Activated naive CD4-positive, alpha-beta T cell treated with anti-CD3 and anti-CD28 coated beads, Interleukin-2, amount 50 U/mL, for 16 hours (primary cell): ENCODE measurements around the gene RNF152.

ENCODE experiments used
- DNase-seq: peaks from one replicate; pipeline ENCODE4 v3.0.0-alpha.2; 2020

Gene RNF152

GRCh38 chr18:61852496-61852895, 40.3 kb downstream of the RNF152 start:
- DNase-seq: no peak

- no peak for DNase-seq
These were observed 40.8 kb downstream of the RNF152 start for GRCh38 chr18:61851940-61852451.

GRCh38 chr18:61851279-61851678, 41.5 kb downstream of the RNF152 start:
- DNase-seq: no peak

GRCh38 chr18:61850756-61851155, 42.1 kb downstream of the RNF152 start:
- no peak for DNase-seq

DNA sequence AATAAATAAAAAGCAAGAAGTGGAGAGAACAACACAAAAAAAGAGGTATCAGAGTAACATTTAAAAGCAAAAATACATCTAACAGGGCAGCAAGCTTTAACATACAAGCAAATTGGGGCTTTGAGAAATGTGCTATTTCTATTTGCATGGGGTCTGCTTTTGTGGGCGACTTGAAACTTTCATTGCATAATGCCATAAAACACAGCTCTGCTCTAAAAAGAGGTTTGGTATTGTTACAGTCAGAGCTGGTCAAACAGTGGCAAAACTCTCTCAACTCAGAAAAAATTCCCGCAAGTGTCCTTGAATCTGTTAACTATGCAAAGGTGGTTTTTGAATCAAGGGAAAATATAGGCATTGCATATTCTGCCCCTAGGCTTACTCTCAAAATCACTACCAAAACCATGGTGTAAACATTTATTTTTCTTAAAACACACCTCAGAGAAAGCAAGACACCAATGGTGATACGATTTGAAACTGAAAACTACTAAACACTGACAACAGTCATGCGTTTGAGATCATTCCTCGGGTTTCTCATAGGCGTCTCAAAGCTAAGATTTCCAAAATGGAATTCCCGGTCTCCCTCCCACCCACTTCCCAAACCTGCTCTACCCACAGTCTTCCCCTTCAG, 45.5 kb downstream of the RNF152 start:
- DNase-seq: no peak

DNA sequence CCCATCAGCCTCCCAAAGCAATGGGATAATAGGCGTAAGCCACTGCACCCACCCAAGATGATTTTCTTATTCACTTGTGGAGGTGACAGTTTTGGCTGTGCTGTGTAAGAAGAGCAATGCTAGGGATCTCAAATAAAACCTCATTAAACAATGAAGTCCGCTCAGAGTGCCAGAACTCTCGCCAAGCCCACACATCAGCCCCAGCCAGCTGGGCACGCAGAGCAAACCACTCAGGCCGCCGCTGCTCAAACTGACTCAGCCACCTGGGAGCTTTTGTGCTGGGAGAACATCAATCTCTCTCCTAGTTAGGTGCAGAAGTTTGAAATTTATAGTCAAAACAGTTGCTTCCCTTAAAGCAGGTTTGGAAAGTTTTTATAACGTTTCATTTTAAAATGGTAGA, 47.6 kb downstream of the RNF152 start:
- no peak for DNase-seq

DNA sequence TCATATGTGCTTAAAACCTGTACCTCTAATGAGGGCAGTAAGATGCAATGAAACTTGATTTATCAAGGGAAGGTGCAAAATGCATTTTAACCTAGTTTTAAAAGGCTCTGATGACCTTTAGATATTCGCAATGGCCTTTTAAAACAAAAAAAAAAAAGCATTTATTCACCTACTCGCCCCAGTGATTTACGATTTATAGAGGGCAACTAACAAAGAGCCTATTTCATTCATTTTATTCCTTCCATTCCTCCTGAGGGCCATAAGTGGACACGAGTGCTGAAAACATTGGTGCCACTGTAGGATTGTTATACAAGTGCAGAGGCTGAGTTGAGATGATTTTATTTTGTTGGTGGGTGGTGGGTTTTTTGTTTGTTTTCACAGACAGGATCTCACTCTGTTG, 48.1 kb downstream of the RNF152 start:
- DNase-seq: no peak

- DNase-seq: no peak
These were observed 50.7 kb downstream of the RNF152 start for GRCh38 chr18:61842146-61842545.

DNA sequence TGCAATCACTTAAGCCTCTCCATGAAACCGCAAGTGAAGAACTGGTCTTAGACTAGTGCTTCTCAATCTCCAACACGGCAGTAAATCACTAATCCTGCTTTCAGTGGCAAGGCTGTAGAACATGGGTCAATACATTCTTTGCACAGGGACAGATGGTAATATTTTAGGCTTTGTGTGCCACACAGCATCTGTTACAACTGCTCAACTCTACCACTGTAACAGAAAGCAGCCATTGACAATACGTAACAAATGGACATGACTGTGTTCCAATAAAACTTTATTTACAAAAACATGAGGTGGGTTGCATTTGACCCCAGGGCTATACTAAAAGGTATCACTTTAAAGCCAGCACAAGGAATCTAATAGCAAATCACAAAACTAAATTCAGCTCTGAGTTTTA, 51.1 kb downstream of the RNF152 start:
- DNase-seq: no peak

DNA sequence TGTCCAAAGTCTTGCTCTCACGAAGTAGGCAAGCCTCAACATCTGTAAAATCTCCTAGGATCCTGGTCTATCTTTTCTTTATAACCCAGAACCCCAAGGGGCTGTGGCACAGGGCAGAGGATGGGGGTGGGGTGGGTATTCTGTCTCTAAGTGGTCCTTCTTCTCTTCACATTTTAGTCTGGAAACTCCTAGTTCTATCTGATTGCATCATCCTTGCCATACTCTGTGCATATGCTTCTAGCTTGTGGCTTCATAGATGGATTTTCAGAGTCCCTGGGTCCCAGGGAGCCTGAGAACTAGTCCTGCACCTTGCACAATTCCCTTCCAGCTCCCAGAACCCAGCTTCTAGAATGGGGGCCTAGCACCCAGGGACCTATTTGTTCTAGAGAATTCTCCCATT, 52.5 kb downstream of the RNF152 start:
- DNase-seq: no peak

- DNase-seq: no peak
These were observed 54.3 kb downstream of the RNF152 start for GRCh38 chr18:61838521-61838920.

GRCh38 chr18:61833978-61834377, 58.8 kb downstream of the RNF152 start:
- DNase-seq: no peak

DNA sequence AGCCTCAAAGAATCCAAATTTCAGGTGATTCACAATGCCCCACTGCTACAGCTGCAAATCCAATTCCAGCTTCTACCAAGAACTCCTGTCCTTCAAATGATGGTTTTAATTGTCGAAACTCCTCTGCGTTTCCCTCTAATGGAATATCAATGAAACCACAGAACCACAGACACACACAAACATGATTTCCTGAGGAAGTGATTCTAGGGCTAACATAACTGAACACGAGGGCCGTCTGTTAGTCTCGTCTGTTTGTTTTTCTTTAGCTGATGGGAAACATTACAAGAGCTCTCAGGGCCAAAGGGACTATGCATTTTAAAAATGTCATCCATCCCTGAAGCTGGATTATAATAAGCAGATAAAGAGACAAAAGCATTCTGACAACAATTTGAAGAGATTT, 59.4 kb downstream of the RNF152 start:
- DNase-seq: no peak

GRCh38 chr18:61832858-61833257, 59.9 kb downstream of the RNF152 start:
- no peak for DNase-seq

GRCh38 chr18:61831071-61831470, 61.7 kb downstream of the RNF152 start:
- no peak for DNase-seq

DNA sequence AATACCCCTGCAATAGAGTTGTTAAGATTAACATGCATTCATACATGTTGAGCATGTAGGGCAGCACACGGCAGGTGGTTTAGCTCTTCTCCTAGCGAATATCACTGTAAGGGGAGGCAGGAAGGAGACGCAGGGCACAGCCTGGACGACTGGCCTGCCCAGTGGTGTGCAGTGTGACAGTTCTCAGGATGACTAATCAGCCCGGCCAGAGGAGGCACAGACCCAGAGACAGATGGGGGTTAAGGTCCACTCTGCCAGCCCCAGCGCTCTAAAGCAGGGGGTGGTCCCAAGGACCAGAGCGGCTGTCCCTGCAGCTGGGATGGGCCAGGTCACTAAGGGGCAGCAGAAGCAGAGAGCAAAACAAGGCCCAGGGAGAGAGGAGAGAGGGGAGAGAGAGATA, 63.7 kb downstream of the RNF152 start:
- DNase-seq: no peak

DNA sequence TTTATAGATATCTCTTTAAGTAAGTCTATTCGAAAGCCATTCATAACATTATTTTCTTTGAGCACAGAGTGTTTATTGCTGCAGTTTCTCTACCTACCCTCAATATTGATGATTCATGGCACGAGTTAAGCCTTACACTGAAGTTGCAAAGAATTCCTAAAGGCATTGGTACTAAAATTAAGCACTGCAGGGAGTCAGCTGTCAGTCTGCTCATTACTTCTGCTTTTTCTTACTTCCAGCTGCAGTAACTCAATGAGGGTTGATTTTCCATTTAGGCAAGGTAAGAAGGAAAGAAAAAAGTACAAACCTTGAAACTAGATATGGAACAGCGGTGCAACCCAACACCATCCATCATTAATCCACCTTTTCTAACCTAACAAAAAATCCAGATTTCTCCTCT, 65.2 kb downstream of the RNF152 start:
- DNase-seq: no peak

GRCh38 chr18:61825386-61825785, 67.4 kb downstream of the RNF152 start:
- no peak for DNase-seq

GRCh38 chr18:61824733-61825363, 68.0 kb downstream of the RNF152 start:
- no peak for DNase-seq

GRCh38 chr18:61823595-61823994, 69.2 kb downstream of the RNF152 start:
- DNase-seq: no peak

GRCh38 chr18:61822879-61823278, 69.9 kb downstream of the RNF152 start:
- no peak for DNase-seq

- DNase-seq: no peak
These were observed 71.1 kb downstream of the RNF152 start for GRCh38 chr18:61821748-61822147.

DNA sequence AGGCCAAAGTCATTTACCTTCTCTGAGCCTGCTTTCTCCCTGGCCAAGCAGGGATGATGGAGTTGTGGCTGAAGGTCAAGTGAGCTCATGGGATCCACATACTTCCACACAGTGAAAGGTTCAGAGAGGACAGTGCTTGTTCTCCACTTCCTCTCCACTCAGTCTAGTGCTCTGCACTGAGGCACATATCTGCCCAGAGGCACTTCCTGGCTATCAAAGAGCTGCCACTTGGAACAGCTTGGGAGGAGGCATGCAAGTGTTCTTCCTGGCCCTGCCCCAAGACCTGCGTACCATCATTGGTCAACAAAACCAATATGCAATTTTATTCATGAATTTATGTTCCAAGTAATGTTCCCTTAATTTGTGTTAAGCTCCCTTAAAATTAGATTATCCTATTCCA, 71.9 kb downstream of the RNF152 start:
- DNase-seq: no peak

DNA sequence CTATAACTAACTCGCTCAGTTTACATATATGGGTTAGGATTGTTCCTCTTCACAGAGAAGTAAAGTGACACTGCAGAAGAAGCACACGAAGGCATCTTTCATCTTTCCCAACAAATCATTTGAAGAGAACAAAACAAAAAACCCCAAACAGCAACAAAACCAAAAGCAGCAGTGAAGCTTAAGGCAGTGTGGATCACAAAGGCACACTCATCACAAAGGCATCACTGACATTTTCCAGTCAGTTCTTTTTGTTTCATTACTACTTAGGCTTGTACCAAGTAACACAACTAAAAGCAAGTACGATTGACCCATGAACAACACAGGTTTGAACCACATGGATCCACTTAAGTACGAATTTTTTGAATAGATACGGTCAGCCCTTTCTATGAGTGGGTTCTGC, 75.7 kb downstream of the RNF152 start:
- DNase-seq: no peak

- DNase-seq: no peak
These were observed 76.8 kb downstream of the RNF152 start for GRCh38 chr18:61815885-61816470.
